Measurements from ENCODE around the gene KIAA1217.
"Not testable (repeated sequence)": the region's sequence is repeated elsewhere in the genome, so short reads cannot be mapped to it uniquely, and the experiment has no call there.

- not testable (repeated sequence) for TF ChIP-seq CTCF (conservative IDR thresholded peaks at IDR 0.05; ENCODE audit: low read length); EZH2phosphoT487 (IDR thresholded peaks at IDR 0.05; ENCODE audit: borderline replicate concordance)
Observed at GRCh38 chr10:24482713-24483112, 273.8 kb downstream of the KIAA1217 start.
